Measurements from ENCODE around the gene ZC3H18.

ZC3H18 gene

GRCh38 chr16:88533381-88533917, 36.8 kb upstream of the ZC3H18 start:
- DNase-seq = no peak

DNA sequence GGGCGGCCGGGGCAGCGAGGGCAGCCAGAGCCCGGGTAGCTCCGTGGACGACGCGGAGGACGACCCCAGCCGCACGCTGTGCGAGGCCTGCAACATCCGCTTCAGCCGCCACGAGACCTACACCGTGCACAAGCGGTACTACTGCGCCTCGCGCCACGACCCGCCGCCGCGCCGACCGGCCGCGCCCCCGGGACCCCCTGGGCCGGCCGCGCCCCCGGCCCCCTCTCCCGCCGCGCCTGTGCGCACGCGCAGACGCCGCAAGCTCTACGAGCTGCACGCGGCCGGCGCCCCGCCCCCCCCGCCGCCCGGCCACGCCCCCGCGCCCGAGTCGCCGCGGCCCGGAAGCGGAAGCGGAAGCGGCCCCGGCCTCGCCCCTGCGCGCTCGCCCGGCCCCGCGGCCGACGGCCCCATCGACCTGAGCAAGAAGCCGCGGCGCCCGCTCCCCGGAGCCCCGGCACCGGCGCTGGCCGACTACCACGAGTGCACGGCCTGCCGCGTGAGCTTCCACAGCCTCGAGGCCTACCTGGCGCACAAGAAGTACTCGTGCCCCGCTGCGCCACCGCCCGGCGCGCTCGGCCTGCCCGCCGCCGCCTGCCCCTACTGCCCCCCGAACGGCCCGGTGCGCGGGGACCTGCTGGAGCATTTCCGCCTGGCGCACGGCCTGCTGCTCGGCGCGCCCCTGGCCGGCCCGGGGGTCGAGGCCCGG, 36.1 kb upstream of the ZC3H18 start:
- DNase-seq = no peak

GRCh38 chr16:88534638-88535190, 35.5 kb upstream of the ZC3H18 start:
- DNase-seq = no peak

DNA sequence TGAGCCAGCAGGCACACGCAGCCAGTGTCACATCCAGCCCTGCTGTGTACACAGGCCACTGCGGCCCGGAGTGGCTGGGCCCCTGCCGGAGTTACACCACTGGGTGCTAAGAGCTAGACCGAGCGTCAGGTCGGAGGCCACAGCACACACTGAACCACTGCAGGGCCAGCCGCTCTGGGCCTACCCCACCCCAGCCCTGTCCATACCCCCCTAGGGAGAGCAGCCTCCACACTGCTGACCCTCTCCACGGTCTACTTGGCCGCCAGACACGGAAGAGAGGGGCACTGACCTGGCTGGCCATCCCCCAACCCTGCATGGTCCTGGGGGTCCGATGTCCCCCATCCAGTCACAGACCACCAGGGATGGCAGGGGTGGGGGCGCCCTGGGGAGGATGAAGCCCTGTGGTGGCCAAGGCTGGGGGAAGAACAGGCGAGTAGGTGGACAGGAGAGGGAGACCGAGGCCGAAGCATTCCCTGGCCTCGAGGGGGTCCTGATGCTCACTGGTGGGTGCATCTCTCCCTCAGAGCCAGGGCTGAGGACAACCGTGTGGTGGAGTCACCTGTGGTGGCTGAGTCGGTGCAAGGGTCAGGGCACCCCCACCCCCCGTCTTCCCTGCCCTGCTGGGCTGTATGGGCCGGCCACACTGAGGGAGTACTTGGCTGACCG, 34.9 kb upstream of the ZC3H18 start:
- no peak for DNase-seq

- no peak for DNase-seq
Measured at GRCh38 chr16:88535857-88536222, 34.4 kb upstream of the ZC3H18 start.

GRCh38 chr16:88536510-88536909, 33.7 kb upstream of the ZC3H18 start:
- no peak for DNase-seq

DNA sequence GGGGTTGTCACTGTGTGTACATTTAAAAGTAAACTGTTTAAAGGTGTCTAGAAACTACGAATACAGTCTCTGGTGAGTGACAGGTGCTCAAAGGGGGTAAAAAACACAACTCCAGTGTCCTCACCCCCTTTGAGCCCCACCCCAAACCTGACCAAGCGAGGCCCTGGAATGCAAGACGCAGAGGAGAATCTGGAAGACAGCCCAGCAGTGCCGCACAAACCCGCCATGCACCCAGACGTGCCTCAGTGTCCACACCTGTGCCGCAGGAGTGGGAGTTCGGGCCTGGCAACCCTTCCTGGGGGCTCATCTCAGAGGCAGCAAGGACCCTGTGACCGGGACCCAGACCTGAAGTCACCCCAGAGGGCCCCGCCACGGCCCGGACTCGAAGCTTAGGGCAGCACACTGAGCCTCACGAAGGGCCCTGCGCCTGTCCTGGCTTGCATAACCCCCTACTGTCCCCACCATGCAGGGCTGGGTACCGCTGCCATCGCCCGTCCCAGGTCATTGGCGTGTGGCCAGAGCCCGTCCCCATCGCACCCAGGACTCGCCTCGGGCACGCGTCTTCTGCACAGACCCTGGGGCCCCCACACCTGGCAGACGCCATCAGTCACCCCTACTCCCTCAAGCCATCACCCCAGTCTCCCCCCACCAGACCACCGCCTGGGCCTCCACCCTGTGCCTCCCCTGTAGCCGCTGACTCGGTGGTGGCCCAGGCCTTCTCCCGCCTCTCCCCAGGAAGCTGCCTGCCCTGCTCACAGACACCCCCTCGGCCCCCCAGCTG, 33.0 kb upstream of the ZC3H18 start:
- no peak for DNase-seq

DNA sequence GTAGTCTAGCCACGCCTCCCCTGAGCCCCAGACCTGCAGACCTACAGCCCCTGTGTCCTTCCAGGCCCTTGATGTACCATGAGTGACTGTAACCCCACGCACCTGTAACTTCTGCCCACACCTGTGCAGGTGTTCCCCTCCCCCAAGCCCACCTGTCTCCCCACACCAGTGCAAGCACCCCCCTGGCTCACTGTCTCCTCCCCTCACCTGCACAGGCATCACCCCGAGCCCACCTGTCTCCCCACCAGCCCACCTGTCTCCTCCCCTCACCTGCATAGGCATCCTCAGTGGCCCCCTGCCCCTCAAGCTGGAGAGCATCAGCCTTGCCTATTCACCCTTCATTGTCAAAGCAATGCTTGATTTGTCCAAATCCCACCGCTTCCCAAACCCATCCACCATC, 32.3 kb upstream of the ZC3H18 start:
- DNase-seq = no peak

GRCh38 chr16:88538366-88539060, 31.7 kb upstream of the ZC3H18 start:
- no peak for DNase-seq

GRCh38 chr16:88539261-88539651, 30.9 kb upstream of the ZC3H18 start:
- DNase-seq = no peak

GRCh38 chr16:88539652-88540345, 30.4 kb upstream of the ZC3H18 start:
- DNase-seq = no peak

DNA sequence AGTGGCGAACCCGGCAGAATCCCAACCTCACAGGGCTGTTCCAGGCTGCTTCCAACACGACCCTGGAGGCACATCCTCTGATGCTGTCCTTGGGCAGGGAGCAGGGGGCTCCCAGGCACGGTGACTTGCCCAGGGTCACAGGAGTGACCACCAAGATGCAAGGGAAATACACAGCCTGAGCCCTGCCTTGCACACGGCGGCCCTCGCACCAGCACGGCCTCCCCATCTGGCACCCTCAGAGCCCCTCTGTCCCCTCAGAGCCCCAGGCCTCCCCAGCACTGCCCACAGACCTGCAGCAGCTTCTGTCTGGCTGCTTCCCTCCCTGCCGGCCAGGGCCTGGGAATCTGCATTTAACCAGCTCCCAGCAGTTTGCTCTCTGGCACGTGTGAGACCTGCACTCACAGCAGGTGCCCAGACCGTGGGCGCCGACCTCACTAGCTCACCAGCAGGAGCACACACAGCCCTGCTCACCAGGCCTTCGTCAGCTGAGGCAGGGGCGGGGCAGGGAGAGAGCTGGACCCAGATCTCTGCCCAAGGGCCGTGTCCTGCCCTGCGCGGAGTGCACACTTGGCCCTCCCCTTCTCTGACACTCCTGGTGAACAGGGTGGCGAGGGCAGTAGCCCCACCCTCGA, 29.7 kb upstream of the ZC3H18 start:
- DNase-seq = no peak

DNA sequence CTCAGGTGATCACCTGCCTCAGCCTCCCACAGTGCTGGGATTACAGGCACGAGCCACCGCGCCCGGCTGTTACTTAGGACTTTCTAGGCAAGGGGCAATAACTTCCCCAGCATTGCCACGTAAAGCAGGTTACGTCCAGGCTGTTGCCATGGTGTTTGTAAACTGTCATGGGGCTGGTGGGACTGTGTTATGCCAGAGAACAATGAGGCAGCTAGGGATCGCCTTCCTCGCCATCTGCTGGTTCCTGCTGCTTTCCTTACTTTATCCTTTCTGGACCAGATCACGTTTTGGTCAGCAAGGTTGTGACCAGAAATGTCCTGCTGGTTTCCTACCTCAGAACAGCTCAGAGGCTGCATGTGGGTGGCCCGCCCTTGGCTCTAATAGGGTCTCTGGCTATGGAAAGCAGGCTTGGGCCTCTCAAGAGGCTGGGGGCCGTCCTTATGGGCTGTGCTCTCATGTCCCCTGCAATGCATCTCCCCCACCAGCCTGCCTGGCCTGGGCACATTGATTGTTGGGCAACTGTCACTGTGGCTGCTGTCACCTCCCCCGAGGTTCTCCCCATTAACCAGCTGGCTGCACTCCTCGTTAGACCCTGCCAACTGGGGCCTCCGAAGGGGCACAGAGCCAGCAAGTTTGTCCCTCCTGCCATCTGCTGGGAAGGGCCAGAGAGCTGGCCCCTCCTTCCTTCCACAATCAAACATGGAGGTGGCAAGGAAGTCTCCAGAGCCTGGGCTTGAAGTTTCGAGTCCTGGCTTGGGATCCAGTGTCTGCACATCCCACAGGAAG, 28.2 kb upstream of the ZC3H18 start:
- peak; percentile 18 for DNase-seq

- no peak for DNase-seq
Measured at GRCh38 chr16:88543230-88543813, 26.9 kb upstream of the ZC3H18 start.

GRCh38 chr16:88545781-88546180, 24.4 kb upstream of the ZC3H18 start:
- no peak for DNase-seq

- DNase-seq = no peak
Measured at GRCh38 chr16:88548131-88548874, 21.9 kb upstream of the ZC3H18 start.

- DNase-seq = no peak
Measured at GRCh38 chr16:88548985-88549384, 21.2 kb upstream of the ZC3H18 start.

- DNase-seq = no peak
Measured at GRCh38 chr16:88549671-88550245, 20.4 kb upstream of the ZC3H18 start.

DNA sequence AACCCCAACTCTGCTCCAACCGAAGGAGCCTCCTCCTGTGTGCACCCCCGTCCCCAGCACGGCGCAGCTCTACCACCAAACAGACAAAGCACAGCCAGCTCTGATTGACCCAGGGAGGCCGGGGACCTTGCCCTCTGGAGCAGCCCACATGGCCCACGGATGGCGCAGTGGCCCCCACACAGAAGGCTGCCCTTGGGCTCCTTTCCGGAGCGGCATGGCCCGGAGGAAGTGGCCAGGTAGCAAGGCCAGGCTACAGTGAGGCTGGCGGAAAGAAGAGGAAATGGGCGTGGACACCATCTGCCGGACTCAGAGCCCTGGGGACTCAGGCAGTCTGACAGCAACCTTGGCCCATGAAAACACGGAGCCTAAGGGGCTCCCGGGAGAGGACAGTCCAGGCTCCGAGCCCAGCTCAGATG, 19.9 kb upstream of the ZC3H18 start:
- no peak for DNase-seq
